Breast epithelium (tissue), 4 donors: ENCODE results near the gene METTL17. TPM values are rescaled to one million over a fixed set of nuclear protein-coding genes. Genes with fewer than 3 reads are reported as not detected.

Source experiments
- DNase-seq, 2 donors: peaks; one replicate each; pipeline ENCODE4 v3.0.0-alpha.2; 2019; ENCODE audit warnings: low spot score in 2 of 2
- H3K27ac ChIP-seq, 2 donors: fragments of 200-600 bp; sonication (generic) in 1 of 2; one replicate each; pipeline ENCODE4 v1.5.1; 2016 to 2019; ENCODE audit warnings: mild to moderate bottlenecking in 1 of 2
- H3K27me3 ChIP-seq, 2 donors: fragments of 200-600 bp; sonication (generic) in 1 of 2; one replicate each; pipeline versions ENCODE4 v1.5.1 to v1.6.0; 2017 to 2019; ENCODE audit warnings: control low read depth in 1 of 2, mild to moderate bottlenecking in 1 of 2
- H3K36me3 ChIP-seq: fragments of 200-600 bp; one replicate; pipeline ENCODE4 v1.5.1; 2019
- H3K4me1 ChIP-seq, 2 donors: fragments of 200-600 bp; sonication (generic); one replicate each; pipeline ENCODE4 v1.5.1; 2016 to 2019; ENCODE audit warnings: control low read depth in 1 of 2
- H3K4me3 ChIP-seq, 3 donors: fragments of 200-600 bp; sonication (generic); 1 replicate in 2 of 3; 2 replicates in 1 of 3; pipeline ENCODE4 v1.5.1; 2016 to 2019; ENCODE audit warnings: mild to moderate bottlenecking in 3 of 3, moderate library complexity in 2 of 3
- H3K9me3 ChIP-seq, 2 donors: fragments of 200-600 bp; sonication (generic) in 1 of 2; one replicate each; pipeline ENCODE4 v1.5.1; 2016 to 2019; ENCODE audit warnings: control low read depth in 1 of 2
- CTCF ChIP-seq, 3 donors: fragments of 450-650 bp; IDR thresholded peaks; one replicate each; pipeline ENCODE4 v1.5.1; 2016 to 2017; ENCODE audit warnings: antibody characterized with exemption in 3 of 3, mild to moderate bottlenecking in 3 of 3, moderate library complexity in 3 of 3
- POLR2A ChIP-seq: fragments of 450-650 bp; IDR thresholded peaks from one replicate; pipeline ENCODE4 v1.6.1; 2016; ENCODE audit warnings: antibody characterized with exemption, mild to moderate bottlenecking, moderate library complexity
- POLR2AphosphoS5 ChIP-seq, 3 donors: sonication (generic); formaldehyde crosslinking; IDR thresholded peaks; one replicate each; pipeline ENCODE4 v1.6.1; 2017; ENCODE audit warnings: antibody characterized with exemption in 3 of 3
- intact Hi-C: fragments of 100-400 bp; cut with DNase I; formaldehyde crosslinking; loops from one replicate; pipeline ENCODE4 v1.15.1; 2023; ENCODE audit warnings: low total_unique reads
- total RNA-seq, 3 donors: library from RNA; depleted of rRNA; stranded (reverse); fragments of >200 nt; gene quantifications; one replicate each; pipeline ENCODE4 v1.1.0, GENCODE V29; 2016

The METTL17 gene
- total RNA-seq, 3 donors from 2014 or later, result 78.6 to 105 (median 89.5) TPM

GRCh38 chr14:21019366-21019765 lies 29.6 kb downstream of the METTL17 start:
- Histone ChIP-seq H3K4me1 (no peaks in the 10 kb centered on the region), H3K27me3 (no peaks in the 10 kb centered on the region), H3K4me3 (no peak overlapping the region), H3K36me3 (no peaks in the 10 kb centered on the region), H3K27ac (peak overlapping the region; percentile 54 to 67), H3K9me3 (no peaks in the 10 kb centered on the region)
- TF ChIP-seq CTCF (IDR thresholded peaks at IDR 0.05) (no peak), POLR2AphosphoS5 (IDR thresholded peaks at IDR 0.05) (no peak)
- no peak for DNase-seq
- intact Hi-C loops, result loop anchor here (5.0 kb wide), 1 partner anchor 73 kb away; no protein-coding TSS in a partner anchor

GRCh38 chr14:21020977-21021545 lies 31.3 kb downstream of the METTL17 start:
- Histone ChIP-seq H3K36me3 (no peaks in the 10 kb centered on the region), H3K4me1 (no peaks in the 10 kb centered on the region), H3K27me3 (no peaks in the 10 kb centered on the region), H3K9me3 (no peaks in the 10 kb centered on the region), H3K27ac (peak overlapping the region; percentile 95 to 97), H3K4me3 (peak overlapping the region in 1 of 3 donors; percentile 18)
- DNase-seq, result no peak
- TF ChIP-seq POLR2A, result no peak
- peak in 1 of 3 donors; percentile 27 for TF ChIP-seq POLR2AphosphoS5 (IDR thresholded peaks at IDR 0.05)
- TF ChIP-seq CTCF (IDR thresholded peaks at IDR 0.05), result no peak
- intact Hi-C loops, result no loop called here

GRCh38 chr14:21022686-21023085 lies 32.9 kb downstream of the METTL17 start:
- Histone ChIP-seq H3K27me3 (no peaks in the 10 kb centered on the region), H3K36me3 (no peaks in the 10 kb centered on the region), H3K27ac (peak overlapping the region; percentile 95 to 97), H3K4me1 (peaks cover 5 to 9% of the 10 kb centered on the region in 2 donors), H3K4me3 (peak overlapping the region in 2 of 3 donors; percentile 76 to 92), H3K9me3 (no peaks in the 10 kb centered on the region)
- intact Hi-C loops, result no loop called here
- TF ChIP-seq CTCF (IDR thresholded peaks at IDR 0.05) (no peak), POLR2AphosphoS5 (IDR thresholded peaks at IDR 0.05) (no peak), POLR2A (no peak)
- no peak for DNase-seq

- no peaks in the 10 kb centered on the region for H3K9me3 ChIP-seq
- TF ChIP-seq POLR2A, result no peak
- TF ChIP-seq CTCF (IDR thresholded peaks at IDR 0.05), result no peak
- no peak for TF ChIP-seq POLR2AphosphoS5 (IDR thresholded peaks at IDR 0.05)
- peak overlapping the region; percentile 66 to 92 (median 76) for H3K4me3 ChIP-seq
- no peaks in the 10 kb centered on the region for H3K36me3 ChIP-seq
- no peaks in the 10 kb centered on the region for H3K27me3 ChIP-seq
- peaks cover 5 to 9% of the 10 kb centered on the region in 2 donors for H3K4me1 ChIP-seq
- intact Hi-C loops, result no loop called here
- no peak for DNase-seq
- peak overlapping the region; percentile 95 to 97 for H3K27ac ChIP-seq
These were observed 33.4 kb downstream of the METTL17 start for GRCh38 chr14:21023174-21023573.

- intact Hi-C loops, result no loop called here
- TF ChIP-seq CTCF (IDR thresholded peaks at IDR 0.05) (no peak), POLR2AphosphoS5 (IDR thresholded peaks at IDR 0.05) (no peak), POLR2A (no peak)
- Histone ChIP-seq H3K4me3 (peak overlapping the region; percentile 66 to 92 (median 76)), H3K27me3 (no peaks in the 10 kb centered on the region), H3K4me1 (peaks cover 5 to 9% of the 10 kb centered on the region in 2 donors), H3K9me3 (no peaks in the 10 kb centered on the region), H3K27ac (peak overlapping the region; percentile 95 to 97), H3K36me3 (no peaks in the 10 kb centered on the region)
- no peak for DNase-seq
These were observed 34.2 kb downstream of the METTL17 start for GRCh38 chr14:21023817-21024584.
